A549 (cell line): Measurements from ENCODE around the gene PRKN. TPM values are rescaled to one million over a fixed set of nuclear protein-coding genes. Genes with fewer than 3 reads are reported as not detected.

Source experiments
- ATAC-seq, 2 experiments: fragments of 200-7000 bp in 1 of 2; fragments of >200 bp in 1 of 2; cut with Nextera tagmentation in 1 of 2; cut with Tn5 transposase in 1 of 2; 3 replicates each; pipeline versions ENCODE4 v1.8.0 to v1.9.1; 2018 to 2020; ENCODE audit warnings: mild to moderate bottlenecking in 1 of 2, moderate library complexity in 1 of 2
- CTCF ChIA-PET: fragments of 300-600 bp; sonication (Branson Sonifier 250); formaldehyde crosslinking; extraction: SDS; loops from one replicate; lab custom pipeline; 2021; ENCODE audit warnings: antibody characterized with exemption, inconsistent platforms; lab: Yijun Ruan, JAX
- POLR2A ChIA-PET: fragments of 350-600 bp; formaldehyde crosslinking; extraction: SDS; loops from one replicate; lab custom pipeline; 2021; ENCODE audit warnings: antibody characterized with exemption, inconsistent platforms; lab: Yijun Ruan, JAX
- DNase-seq, 2 experiments: peaks; one replicate each; pipeline versions ENCODE4 v3.0.0 to v3.0.0-alpha.2; 2011 to 2016; ENCODE audit warnings: low read depth in 1 of 2, low spot score in 1 of 2
- FAIRE-seq: peaks from 2 replicates; lab custom pipeline; 2011; peaks lifted over from hg19 to GRCh38; lab: Jason Lieb, UNC
- H3K27ac ChIP-seq, 2 experiments: fragments of >200 bp; sonication (Bioruptor Twin); formaldehyde crosslinking; 3 replicates each; pipeline ENCODE4 v1.5.1; 2016 to 2017
- H3K4me1 ChIP-seq: fragments of >200 bp; sonication (Bioruptor Twin); formaldehyde crosslinking; 3 replicates; pipeline ENCODE4 v1.6.1; 2016
- H3K4me2 ChIP-seq: fragments of >200 bp; sonication (Bioruptor Twin); formaldehyde crosslinking; 3 replicates; pipeline ENCODE4 v1.6.1; 2016
- H3K4me3 ChIP-seq: fragments of >200 bp; sonication (Bioruptor Twin); formaldehyde crosslinking; 3 replicates; pipeline ENCODE4 v1.5.1; 2016
- H3K9me3 ChIP-seq: fragments of >200 bp; sonication (Bioruptor Twin); formaldehyde crosslinking; 3 replicates; pipeline ENCODE4 v1.6.1; 2016
- ATOH8 ChIP-seq: fragments of 250-450 bp; sonication (Bioruptor Pico); IDR thresholded peaks from 2 replicates; pipeline ENCODE4 v1.5.0; 2020; ENCODE audit warnings: low read depth, mild to moderate bottlenecking, moderate library complexity
- BHLHE40 ChIP-seq: IDR thresholded peaks from 2 replicates; pipeline ENCODE4 v1.6.1; 2012; ENCODE audit warnings: low read depth, low read length, inconsistent platforms
- CBX2 ChIP-seq: fragments of 200-600 bp; sonication (generic); IDR thresholded peaks from 2 replicates; pipeline ENCODE4 v1.6.1; 2016; ENCODE audit warnings: low read depth, mild to moderate bottlenecking, borderline replicate concordance
- CEBPB ChIP-seq, 2 experiments: fragments of >200 bp in 1 of 2; sonication (Bioruptor Twin) in 1 of 2; formaldehyde crosslinking in 1 of 2; IDR thresholded peaks; 2 replicates each; pipeline ENCODE4 v1.6.1; 2012 to 2016
- CHD2 ChIP-seq: fragments of 150-350 bp; IDR thresholded peaks from 2 replicates; pipeline ENCODE4 v1.6.1; 2014; ENCODE audit warnings: low read length; ENCODE audit not compliant: partially characterized antibody
- EHF ChIP-seq: fragments of 250-450 bp; sonication (Bioruptor Pico); IDR thresholded peaks from 2 replicates; pipeline ENCODE4 v1.5.0; 2020; ENCODE audit warnings: mild to moderate bottlenecking
- EHMT2 ChIP-seq: fragments of 200-600 bp; sonication (generic); IDR thresholded peaks from 2 replicates; pipeline ENCODE4 v1.6.1; 2016; ENCODE audit warnings: antibody characterized with exemption, low read depth, mild to moderate bottlenecking, moderate library complexity
- FOSL2 ChIP-seq, 2 experiments: fragments of 450-650 bp in 1 of 2; fragments of >200 bp in 1 of 2; sonication (Bioruptor Twin) in 1 of 2; formaldehyde crosslinking; IDR thresholded peaks; 2 replicates each; pipeline versions ENCODE4 v1.5.0 to v1.6.1; 2016 to 2020; ENCODE audit warnings: mild to moderate bottlenecking in 1 of 2, moderate library complexity in 1 of 2
- FOXS1 ChIP-seq: fragments of 250-450 bp; sonication (Bioruptor Pico); IDR thresholded peaks from 2 replicates; pipeline ENCODE4 v1.5.0; 2020; ENCODE audit warnings: mild to moderate bottlenecking, moderate library complexity
- GATA3 ChIP-seq: IDR thresholded peaks from 2 replicates; pipeline ENCODE4 v1.6.1; 2012; ENCODE audit warnings: borderline replicate concordance
- HDAC2 ChIP-seq: fragments of 200-600 bp; sonication (generic); IDR thresholded peaks from 2 replicates; pipeline ENCODE4 v1.6.1; 2016
- HEYL ChIP-seq: fragments of 250-450 bp; sonication (Bioruptor Pico); IDR thresholded peaks from 2 replicates; pipeline ENCODE4 v1.8.0; 2021; ENCODE audit warnings: mild to moderate bottlenecking, moderate library complexity
- HOXA7 ChIP-seq: fragments of 250-450 bp; sonication (Bioruptor Pico); IDR thresholded peaks from 2 replicates; pipeline ENCODE4 v1.5.0; 2020; ENCODE audit warnings: mild to moderate bottlenecking, moderate library complexity
- HOXB13 ChIP-seq: fragments of 250-450 bp; sonication (Bioruptor Pico); IDR thresholded peaks from 2 replicates; pipeline ENCODE4 v1.5.0; 2020; ENCODE audit warnings: low read depth, mild to moderate bottlenecking, moderate library complexity
- HOXB5 ChIP-seq: fragments of 250-450 bp; sonication (Bioruptor Pico); IDR thresholded peaks from 2 replicates; pipeline ENCODE4 v1.5.0; 2020; ENCODE audit warnings: mild to moderate bottlenecking, moderate library complexity
- MYC ChIP-seq: IDR thresholded peaks from 2 replicates; pipeline ENCODE4 v1.6.1; 2012; ENCODE audit warnings: mild to moderate bottlenecking, inconsistent platforms, low read length, improper control_type of control experiment, borderline replicate concordance
- NFE2L2 ChIP-seq: fragments of 150-350 bp; conservative IDR thresholded peaks from 2 replicates; pipeline ENCODE4 v1.6.1; 2014; ENCODE audit warnings: low read length
- NR3C1 ChIP-seq: fragments of >200 bp; sonication (Bioruptor Twin); formaldehyde crosslinking; IDR thresholded peaks from 3 replicates; pipeline ENCODE4 v1.6.1; 2017
- POLR2A ChIP-seq: IDR thresholded peaks from 2 replicates; pipeline ENCODE4 v1.6.1; 2012; ENCODE audit warnings: mild to moderate bottlenecking, low read length
- RAD21 ChIP-seq, 2 experiments: fragments of >200 bp in 1 of 2; sonication (Bioruptor Twin) in 1 of 2; formaldehyde crosslinking in 1 of 2; IDR thresholded peaks in 1 of 2; conservative IDR thresholded peaks in 1 of 2; 2 replicates in 1 of 2; 3 replicates in 1 of 2; pipeline ENCODE4 v1.6.1; 2012 to 2018; ENCODE audit warnings: inconsistent platforms in 1 of 2
- RARB ChIP-seq: fragments of 250-450 bp; sonication (Bioruptor Pico); IDR thresholded peaks from 2 replicates; pipeline ENCODE4 v1.8.0; 2021; ENCODE audit warnings: mild to moderate bottlenecking, moderate library complexity
- SREBF2 ChIP-seq: fragments of 450-650 bp; IDR thresholded peaks from 2 replicates; pipeline ENCODE4 v1.6.1; 2014; ENCODE audit warnings: mild to moderate bottlenecking, moderate library complexity
- TP53 ChIP-seq: fragments of 250-450 bp; sonication (Bioruptor Pico); IDR thresholded peaks from 2 replicates; pipeline ENCODE4 v1.5.0; 2021; ENCODE audit warnings: mild to moderate bottlenecking, moderate library complexity
- USF2 ChIP-seq: fragments of 450-650 bp; IDR thresholded peaks from 2 replicates; pipeline ENCODE4 v1.6.1; 2014; ENCODE audit warnings: antibody characterized with exemption
- ZNF302 ChIP-seq: fragments of 250-450 bp; sonication (Bioruptor Pico); IDR thresholded peaks from 2 replicates; pipeline ENCODE4 v1.9.0; 2021; ENCODE audit warnings: inconsistent platforms, mild to moderate bottlenecking, moderate library complexity
- WGBS: methylation state at CpG from one replicate; pipeline ENCODE4 v1.1.6; 2017; ENCODE audit errors: missing lambda C conversion rate; 5-methylcytosine and 5-hydroxymethylcytosine counted together
- polyA plus RNA-seq, 4 experiments: library from polyadenylated mRNA; depleted of rRNA in 3 of 4; stranded (reverse); fragments of >200 nt; fragmentation: RNase III in 1 of 4; extraction: RNeasy Plus Mini Kit Qiagen cat#74134 plus additional on column Dnase treatment in 1 of 4; gene quantifications; 2 replicates in 3 of 4; 3 replicates in 1 of 4; pipeline ENCODE4 v1.2.3, GENCODE V29; 2011 to 2017
- TF ChIP-seq, protein P1 (sequence below): IDR thresholded peaks from 2 replicates; pipeline ENCODE4 v1.6.1; 2012
- TF ChIP-seq, protein P2 (sequence below): fragments of 250-450 bp; sonication (Bioruptor Pico); IDR thresholded peaks from 2 replicates; pipeline ENCODE4 v1.5.0; 2021; ENCODE audit warnings: mild to moderate bottlenecking, moderate library complexity, borderline replicate concordance

Gene PRKN
- polyA plus RNA-seq, 2 of the 4 experiments (the other 2 are of a cell fraction): 0.36 to 0.39 TPM

DNA sequence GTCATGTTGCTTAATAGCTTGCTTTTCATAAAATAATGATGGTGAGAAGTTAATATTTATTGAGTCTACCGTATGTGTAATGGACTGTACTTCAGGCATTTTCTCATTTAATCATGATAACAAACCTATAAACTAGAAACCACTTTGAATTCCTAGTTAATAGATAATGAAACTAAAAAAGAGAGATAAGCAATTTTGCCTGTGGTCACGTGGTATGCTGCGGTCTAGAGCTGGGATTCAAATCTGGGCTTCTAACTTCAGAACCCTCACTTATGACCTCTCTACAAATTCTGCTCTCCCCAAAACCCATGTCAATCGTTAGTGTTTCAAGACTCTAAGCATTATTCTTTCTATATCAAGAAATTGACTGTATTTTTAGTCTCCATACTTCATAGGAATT, 700.7 kb downstream of the PRKN start:
- FAIRE-seq (no peak), ATAC-seq (no peak), DNase-seq (no peak)
- CTCF ChIA-PET: no interaction called here
- WGBS: 40% methylated on average over 4 of the region's 4 CpGs
- H3K4me3 ChIP-seq: no peak overlapping the region
- H3K4me1 ChIP-seq: no peaks in the 10 kb centered on the region
- no peaks in the 10 kb centered on the region for H3K9me3 ChIP-seq
- H3K27ac ChIP-seq: no peak overlapping the region
- POLR2A ChIA-PET: no interaction called here
- TF ChIP-seq CEBPB (IDR thresholded peaks at IDR 0.05) (no peak), CBX2 (no peak), ZNF302 (CRISPR knock-in tag) (no peak), EHMT2 (no peak), HOXB13 (CRISPR knock-in tag) (no peak)
- H3K4me2 ChIP-seq: no peak overlapping the region

DNA sequence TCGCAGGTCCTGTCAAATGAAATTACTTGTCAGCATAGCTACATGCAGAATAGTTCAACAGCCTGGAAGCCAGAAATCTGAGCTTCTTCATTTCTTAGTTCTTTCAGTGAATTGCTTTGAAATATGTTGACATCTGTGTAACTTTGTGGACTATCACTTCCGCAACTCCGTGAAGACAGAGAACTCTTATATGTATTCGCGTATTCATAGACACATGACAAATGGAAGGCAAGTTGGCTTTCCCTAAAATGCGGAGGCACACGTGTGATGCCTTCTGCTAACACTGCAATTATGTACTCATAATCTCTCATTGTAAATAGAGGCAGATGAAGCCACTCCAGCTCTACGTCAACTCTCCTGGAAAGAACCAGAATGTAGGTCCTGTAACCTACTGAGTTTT, 701.5 kb downstream of the PRKN start:
- Histone ChIP-seq H3K4me2 (no peak overlapping the region), H3K4me1 (no peaks in the 10 kb centered on the region), H3K9me3 (no peaks in the 10 kb centered on the region), H3K4me3 (no peak overlapping the region), H3K27ac (no peak overlapping the region)
- CTCF ChIA-PET: no interaction called here
- WGBS: 90% methylated on average over 8 of the region's 8 CpGs
- TF ChIP-seq POLR2A (no peak), NR3C1 (no peak), FOXS1 (CRISPR knock-in tag) (no peak), NFE2L2 (no peak), ZNF302 (CRISPR knock-in tag) (no peak), CHD2 (no peak), RARB (CRISPR knock-in tag) (no peak), SREBF2 (no peak), HOXB5 (CRISPR knock-in tag) (no peak), BHLHE40 (no peak), HOXA7 (CRISPR knock-in tag) (no peak), USF2 (no peak)
- TF ChIP-seq, protein P1, sequence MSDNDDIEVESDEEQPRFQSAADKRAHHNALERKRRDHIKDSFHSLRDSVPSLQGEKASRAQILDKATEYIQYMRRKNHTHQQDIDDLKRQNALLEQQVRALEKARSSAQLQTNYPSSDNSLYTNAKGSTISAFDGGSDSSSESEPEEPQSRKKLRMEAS: no peak
- DNase-seq: no peak
- POLR2A ChIA-PET: no interaction called here
- no peak for FAIRE-seq
- no peak for ATAC-seq

- no peak for FAIRE-seq
Measured at GRCh38 chr6:162019349-162019748, 708.2 kb downstream of the PRKN start.

More at GRCh38 chr6:162019349-162019748, 708.2 kb downstream of the PRKN start:
- H3K4me2 ChIP-seq: no peak overlapping the region
- TF ChIP-seq EHMT2 (no peak), HDAC2 (no peak), FOSL2 (IDR thresholded peaks at IDR 0.05) (no peak), FOSL2 (CRISPR knock-in tag; IDR thresholded peaks at IDR 0.05) (no peak), GATA3 (no peak), TP53 (no peak), MYC (no peak), HEYL (CRISPR knock-in tag) (no peak), CEBPB (IDR thresholded peaks at IDR 0.05) (no peak), HOXB13 (CRISPR knock-in tag) (no peak), ATOH8 (CRISPR knock-in tag) (no peak), NFE2L2 (no peak), RAD21 (conservative IDR thresholded peaks at IDR 0.05 in 1 of 2, IDR thresholded peaks at IDR 0.05 in 1 of 2) (no peak), USF2 (no peak), RARB (CRISPR knock-in tag) (no peak), EHF (CRISPR knock-in tag) (no peak)
- TF ChIP-seq, protein P2, sequence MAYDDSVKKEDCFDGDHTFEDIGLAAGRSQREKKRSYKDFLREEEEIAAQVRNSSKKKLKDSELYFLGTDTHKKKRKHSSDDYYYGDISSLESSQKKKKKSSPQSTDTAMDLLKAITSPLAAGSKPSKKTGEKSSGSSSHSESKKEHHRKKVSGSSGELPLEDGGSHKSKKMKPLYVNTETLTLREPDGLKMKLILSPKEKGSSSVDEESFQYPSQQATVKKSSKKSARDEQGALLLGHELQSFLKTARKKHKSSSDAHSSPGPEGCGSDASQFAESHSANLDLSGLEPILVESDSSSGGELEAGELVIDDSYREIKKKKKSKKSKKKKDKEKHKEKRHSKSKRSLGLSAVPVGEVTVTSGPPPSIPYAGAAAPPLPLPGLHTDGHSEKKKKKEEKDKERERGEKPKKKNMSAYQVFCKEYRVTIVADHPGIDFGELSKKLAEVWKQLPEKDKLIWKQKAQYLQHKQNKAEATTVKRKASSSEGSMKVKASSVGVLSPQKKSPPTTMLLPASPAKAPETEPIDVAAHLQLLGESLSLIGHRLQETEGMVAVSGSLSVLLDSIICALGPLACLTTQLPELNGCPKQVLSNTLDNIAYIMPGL: no peak
- TF ChIP-seq, all 56 proteins: peak for 0
- Histone ChIP-seq H3K4me1 (no peaks in the 10 kb centered on the region), H3K4me3 (no peak overlapping the region), H3K9me3 (no peaks in the 10 kb centered on the region), H3K27ac (no peak overlapping the region)
- POLR2A ChIA-PET: no interaction called here
- ATAC-seq: no peak
- no peak for DNase-seq
- CTCF ChIA-PET: interaction anchor here (0.9 kb wide), 1 partner anchor 11 kb away, joined by 4 read pairs; no protein-coding TSS in a partner anchor
- WGBS: 31% methylated on average over 6 of the region's 6 CpGs
